Raji (cell line): ENCODE data around the gene COX8C.

Experiments used
- POLR2A ChIP-seq: IDR thresholded peaks from 2 replicates; pipeline ENCODE4 v1.6.1; 2011; ENCODE audit warnings: low read depth, low read length, control low read depth; ENCODE audit not compliant: insufficient read depth

COX8C gene

DNA sequence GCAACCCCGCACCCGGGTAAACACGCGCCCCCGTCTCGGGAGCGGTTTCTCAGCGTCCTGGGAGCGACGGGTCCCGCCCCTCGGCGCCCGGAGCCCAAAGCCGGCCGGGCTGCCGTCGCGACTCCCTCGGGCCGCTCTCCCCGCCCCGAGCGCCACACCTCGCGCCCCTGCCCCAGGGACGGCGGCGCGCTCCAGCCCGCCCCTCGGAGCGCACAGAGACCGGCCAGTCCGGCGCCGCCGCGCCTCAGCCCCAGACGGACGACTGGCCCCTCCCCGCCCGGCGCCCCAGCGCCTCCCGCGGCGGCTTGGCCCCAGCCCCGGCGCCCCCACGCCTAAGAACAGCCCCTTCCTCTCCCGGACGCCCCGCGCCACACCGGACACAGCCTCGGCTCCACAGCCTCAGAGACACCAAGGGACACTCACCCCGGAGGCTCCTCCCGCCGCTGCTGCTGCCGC, 14.6 kb upstream of the COX8C start:
- TF ChIP-seq POLR2A, result no peak

- peak; percentile 70 for TF ChIP-seq POLR2A
These were observed 13.9 kb upstream of the COX8C start, which contains the start of gene BTBD7 for GRCh38 chr14:93332853-93333630. Gene BTBD7 (minus strand): TSS chr14:93333036. CDS start chr14:93296051, 36,985 bp downstream.

DNA sequence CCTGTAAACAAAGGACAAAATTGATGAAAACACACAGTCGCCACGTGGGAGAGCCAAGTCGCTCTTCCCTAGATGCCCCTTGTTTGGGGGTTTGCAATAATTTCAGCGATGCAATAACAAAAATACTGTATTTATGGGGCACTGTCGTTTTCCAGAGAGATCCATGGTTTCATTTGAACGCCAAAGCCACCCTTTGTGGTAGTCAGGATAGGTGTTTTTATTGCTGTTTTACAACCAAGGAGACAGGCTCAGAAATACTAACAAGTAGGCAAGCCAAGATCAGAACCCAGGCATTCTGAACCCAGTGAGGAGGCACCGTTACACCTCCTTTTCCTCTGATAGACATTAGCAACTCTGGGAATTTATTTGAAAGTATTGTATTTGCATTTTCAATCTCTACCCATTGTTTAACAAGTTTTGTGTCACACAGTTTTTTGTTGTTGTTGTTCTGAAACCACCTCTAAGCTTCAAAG, 13.3 kb upstream of the COX8C start:
- TF ChIP-seq POLR2A, result no peak

DNA sequence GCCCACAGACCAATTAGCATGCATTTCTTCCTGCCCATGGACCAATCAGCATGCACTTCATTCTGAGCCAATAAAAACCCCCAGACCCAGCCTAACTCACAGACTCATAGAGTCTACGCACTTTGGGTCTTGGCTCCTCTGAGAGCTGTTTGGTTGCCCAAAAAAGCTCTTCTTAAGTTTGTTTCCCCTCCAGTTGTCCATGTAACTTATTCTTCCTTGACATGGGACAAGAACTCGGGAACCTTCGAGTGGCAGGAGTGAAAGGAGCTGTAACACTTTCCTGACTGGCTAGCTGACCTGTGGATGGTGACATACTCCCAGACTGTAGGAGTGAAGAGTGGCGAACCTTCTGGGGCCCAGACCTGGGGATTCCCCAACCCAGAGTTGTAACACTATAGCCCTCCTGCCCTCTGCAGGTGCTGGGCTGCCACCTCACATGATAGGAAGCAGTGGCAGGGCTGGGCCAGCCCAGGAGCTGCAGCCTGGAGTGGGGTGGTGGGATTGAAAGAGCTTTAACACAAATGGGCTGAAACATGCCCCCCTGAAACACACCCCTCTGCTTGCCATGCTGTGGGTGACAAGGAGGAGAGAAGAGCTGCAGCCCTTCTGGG, 9.7 kb upstream of the COX8C start:
- TF ChIP-seq POLR2A, result no peak

DNA sequence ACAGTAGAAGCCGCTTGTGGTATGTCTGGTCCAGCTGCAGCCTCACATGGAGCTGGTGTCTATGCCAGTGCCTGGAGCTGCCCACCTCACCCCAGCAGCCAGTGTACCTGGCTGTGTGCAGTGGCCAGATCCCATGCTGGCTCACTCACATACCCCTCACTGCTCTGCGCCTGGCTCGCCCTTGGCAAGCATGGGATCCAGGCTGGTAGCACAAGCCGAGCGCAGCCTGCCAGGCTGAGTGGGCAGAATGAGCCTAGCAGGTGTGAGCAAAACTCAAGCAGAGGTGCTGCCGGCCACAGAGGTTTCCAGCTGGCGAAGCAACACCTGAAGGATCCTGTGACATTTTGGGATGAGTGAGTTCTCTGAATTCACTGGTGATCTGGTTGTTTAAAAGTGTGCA, 9.1 kb upstream of the COX8C start:
- TF ChIP-seq POLR2A, result no peak

- no peak for TF ChIP-seq POLR2A
These were observed 3.7 kb upstream of the COX8C start for GRCh38 chr14:93343266-93343665.

GRCh38 chr14:93343797-93344196, 3.2 kb upstream of the COX8C start:
- TF ChIP-seq POLR2A, result no peak

GRCh38 chr14:93347850-93348249, 868 bp downstream of the COX8C start:
- TF ChIP-seq POLR2A, result no peak

- no peak for TF ChIP-seq POLR2A
These were observed 1.3 kb downstream of the COX8C start for GRCh38 chr14:93348292-93348691.

GRCh38 chr14:93368996-93369712, 22.2 kb downstream of the COX8C start:
- TF ChIP-seq POLR2A, result no peak

DNA sequence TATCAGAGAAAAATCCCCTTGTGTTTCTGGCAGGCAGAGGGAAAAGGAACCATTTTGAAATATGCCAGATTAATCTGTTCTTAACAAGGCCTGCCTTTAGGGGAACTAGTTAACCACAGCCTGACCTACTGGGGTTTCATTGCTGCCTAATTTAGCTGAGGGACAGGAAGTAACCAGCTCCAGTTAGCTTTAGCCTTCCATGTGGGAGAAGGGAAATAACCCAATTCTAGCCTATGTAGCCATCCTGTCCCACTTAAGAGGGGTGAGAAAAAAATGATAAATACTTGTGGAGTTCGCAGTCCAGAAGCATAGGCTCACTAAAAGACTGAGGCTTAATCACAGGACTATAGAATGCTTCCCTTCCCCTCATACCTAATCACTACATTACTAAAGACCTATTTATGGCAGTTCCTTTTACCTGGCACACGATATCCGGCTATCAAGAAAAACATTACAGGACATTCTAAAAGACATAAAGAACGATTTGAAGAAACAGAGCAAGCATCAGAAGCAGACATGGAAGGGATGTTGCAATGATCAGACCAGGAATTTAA, 22.8 kb downstream of the COX8C start:
- no peak for TF ChIP-seq POLR2A

DNA sequence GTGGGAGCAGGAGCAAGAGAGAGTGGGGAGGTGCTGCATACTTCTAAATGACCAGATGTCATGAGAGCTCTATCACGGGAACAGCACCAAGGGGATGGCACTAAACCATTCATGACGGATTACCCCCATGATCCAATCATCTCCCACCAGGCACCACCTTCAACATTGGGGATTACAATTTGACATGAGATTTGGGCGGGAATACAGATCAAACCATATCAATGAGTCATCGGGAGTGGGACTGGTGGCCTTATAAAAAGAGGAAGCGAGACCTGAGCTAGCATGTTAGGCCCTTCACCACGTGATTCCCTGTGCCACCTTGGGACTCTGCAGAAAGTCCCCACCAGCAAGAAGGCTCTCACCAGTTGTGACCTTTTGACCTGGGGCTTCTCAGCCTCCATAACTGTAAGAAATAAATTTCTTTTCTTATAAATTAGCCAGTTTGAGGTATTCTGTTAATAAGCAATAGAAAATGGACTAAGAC, 28.7 kb downstream of the COX8C start:
- no peak for TF ChIP-seq POLR2A

DNA sequence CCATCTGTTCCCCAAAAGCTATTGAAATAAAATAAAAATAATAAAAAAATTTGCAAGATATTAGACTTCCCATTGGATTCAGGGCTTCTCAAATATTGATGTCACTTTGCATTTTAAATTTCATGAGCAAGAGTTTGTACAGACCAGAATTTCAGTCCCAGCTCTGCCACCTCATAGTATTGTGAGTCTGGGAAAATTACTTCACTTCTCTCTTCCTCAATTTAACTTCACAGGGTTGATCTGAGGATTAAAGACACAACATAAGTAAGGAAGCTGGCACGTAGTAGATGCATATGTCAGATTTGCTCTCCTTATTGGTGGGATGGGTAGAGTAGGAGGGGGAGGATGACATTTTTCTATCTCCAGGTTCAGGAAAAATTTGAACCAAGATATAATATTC, 32.8 kb downstream of the COX8C start:
- TF ChIP-seq POLR2A, result no peak

DNA sequence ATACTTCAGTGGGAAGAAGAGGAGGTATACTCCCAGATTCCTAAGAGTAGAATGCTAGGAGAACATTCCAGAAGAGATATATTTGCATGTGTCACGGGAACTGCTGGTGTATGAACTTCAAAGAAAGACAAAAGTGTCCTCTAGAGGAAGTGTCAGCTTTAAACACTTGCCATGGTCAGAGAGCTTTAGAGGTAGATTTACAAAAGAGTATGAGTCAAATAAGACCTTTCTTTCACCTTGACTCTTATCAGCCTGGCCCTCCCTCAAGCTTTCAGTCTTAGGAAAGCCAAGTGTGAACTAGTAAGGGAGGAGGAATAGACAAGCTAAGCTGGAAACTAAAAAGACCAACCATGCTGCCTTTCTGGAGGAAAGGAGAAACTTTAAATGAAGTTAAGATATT, 34.7 kb downstream of the COX8C start:
- no peak for TF ChIP-seq POLR2A

- no peak for TF ChIP-seq POLR2A
These were observed 48.2 kb downstream of the COX8C start for GRCh38 chr14:93395231-93395630.
